Measurements from ENCODE around the gene RNF149. TPM values are rescaled to one million over a fixed set of nuclear protein-coding genes. Genes with fewer than 3 reads are reported as not detected.
A peak's percentile ranks its signal among the peaks of the same experiment; 100 is the strongest.
"Not testable (repeated sequence)": the region's sequence is repeated elsewhere in the genome, so short reads cannot be mapped to it uniquely, and the experiment has no call there.

Gene RNF149
- total RNA-seq, 4 donors from 2014 or later, result 14.7 to 27.7 (median 18.5) TPM

DNA sequence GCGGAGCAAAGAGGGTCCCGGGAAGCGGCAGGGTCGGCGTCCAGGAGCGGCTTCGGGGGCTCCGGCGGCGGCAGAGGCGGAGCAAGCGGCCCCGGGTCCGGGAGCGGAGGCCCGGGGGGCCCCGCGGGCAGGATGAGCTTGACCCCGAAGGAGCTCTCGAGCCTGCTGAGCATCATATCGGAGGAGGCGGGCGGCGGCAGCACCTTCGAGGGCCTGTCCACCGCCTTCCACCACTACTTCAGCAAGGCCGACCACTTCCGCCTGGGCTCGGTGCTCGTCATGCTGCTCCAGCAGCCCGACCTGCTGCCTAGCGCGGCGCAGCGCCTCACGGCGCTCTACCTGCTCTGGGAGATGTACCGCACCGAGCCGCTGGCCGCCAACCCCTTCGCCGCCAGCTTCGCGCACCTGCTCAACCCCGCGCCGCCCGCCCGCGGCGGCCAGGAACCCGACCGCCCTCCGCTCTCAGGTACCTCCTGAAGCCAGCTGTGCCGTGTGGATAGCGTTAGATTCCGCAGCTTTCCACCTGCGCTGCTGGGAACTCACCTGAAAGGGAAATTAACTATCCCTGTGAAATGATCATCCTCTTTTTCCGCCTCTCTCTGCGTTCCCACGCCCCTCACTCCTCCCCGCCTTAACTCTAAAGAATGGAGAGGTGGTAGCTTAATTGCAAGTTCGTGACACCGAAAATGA, 55.3 kb downstream of the RNF149 start:
- Histone ChIP-seq H3K27me3 (no peaks in the 10 kb centered on the region), H3K4me1 (peaks cover 17 to 31% of the 10 kb centered on the region in 2 donors), H3K27ac (peak overlapping the region; percentile 81 to 100 (median 94)), H3K9me3 (no peaks in the 10 kb centered on the region), H3K4me3 (peak overlapping the region; percentile 72 to 99 (median 84)), H3K36me3 (no peaks in the 10 kb centered on the region)
- DNase-seq (peak; percentile 25 to 57), ATAC-seq (peak; percentile 63 to 68)
- TF ChIP-seq POLR2A (IDR thresholded peaks at IDR 0.05), result peak in 1 of 2 donors; percentile 8
- TF ChIP-seq, protein P1, sequence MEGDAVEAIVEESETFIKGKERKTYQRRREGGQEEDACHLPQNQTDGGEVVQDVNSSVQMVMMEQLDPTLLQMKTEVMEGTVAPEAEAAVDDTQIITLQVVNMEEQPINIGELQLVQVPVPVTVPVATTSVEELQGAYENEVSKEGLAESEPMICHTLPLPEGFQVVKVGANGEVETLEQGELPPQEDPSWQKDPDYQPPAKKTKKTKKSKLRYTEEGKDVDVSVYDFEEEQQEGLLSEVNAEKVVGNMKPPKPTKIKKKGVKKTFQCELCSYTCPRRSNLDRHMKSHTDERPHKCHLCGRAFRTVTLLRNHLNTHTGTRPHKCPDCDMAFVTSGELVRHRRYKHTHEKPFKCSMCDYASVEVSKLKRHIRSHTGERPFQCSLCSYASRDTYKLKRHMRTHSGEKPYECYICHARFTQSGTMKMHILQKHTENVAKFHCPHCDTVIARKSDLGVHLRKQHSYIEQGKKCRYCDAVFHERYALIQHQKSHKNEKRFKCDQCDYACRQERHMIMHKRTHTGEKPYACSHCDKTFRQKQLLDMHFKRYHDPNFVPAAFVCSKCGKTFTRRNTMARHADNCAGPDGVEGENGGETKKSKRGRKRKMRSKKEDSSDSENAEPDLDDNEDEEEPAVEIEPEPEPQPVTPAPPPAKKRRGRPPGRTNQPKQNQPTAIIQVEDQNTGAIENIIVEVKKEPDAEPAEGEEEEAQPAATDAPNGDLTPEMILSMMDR (IDR thresholded peaks at IDR 0.05 in 4 of 5, conservative IDR thresholded peaks at IDR 0.05 in 1 of 5), result no peak
- in situ Hi-C loops (cut with MboI; ENCODE audit: low sequenced_read_pairs in 4 of 4) (loop anchor here in 1 of 4 donors (10.0 kb wide), 1 partner anchor 52 kb away; the partner anchor contains the start of gene RNF149), intact Hi-C loops (cut with DNase I; ENCODE audit: low total_unique reads) (no loop called here)

DNA sequence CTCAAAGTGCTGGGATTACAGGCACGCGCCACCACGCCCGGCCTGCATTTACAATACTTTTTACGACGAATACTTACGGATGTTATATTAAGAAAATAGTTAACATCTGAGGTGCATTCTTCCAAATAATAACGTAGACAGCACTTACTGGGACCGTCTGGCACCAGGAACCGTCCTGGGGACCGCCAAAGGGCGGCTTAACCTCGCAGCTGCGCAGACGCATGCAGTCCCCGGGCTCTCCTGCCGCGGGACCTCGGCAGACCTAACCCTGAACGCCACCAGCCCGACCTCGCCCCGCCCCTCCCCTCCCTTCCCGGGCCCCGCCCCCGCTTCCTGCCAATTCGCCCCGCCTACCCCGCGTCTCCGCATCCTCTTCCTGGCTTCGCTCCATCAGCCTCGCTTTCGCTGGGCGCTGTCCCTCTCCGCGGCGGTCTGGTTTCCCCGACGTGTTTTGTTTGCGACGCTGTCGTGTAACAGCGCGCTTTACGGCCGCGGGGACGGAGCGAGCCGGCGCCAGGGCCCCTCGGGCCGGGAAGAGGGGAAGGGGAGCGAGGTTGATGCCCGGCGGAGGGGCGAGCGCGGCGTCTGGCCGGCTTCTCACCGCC, 56.0 kb downstream of the RNF149 start, which contains the start of gene CNOT11:
Gene CNOT11 (plus strand): TSS at position 479 of the 605 bp plus-strand sequence. CDS start 79 bp downstream, at position 558.
- Histone ChIP-seq H3K27me3 (no peaks in the 10 kb centered on the region), H3K27ac (peak within 1 kb of the TSS; percentile 81 to 100 (median 94)), H3K4me3 (peak within 1 kb of the TSS; percentile 72 to 99 (median 84)), H3K9me3 (no peaks in the 10 kb centered on the region), H3K36me3 (no peaks in the 10 kb centered on the region), H3K4me1 (peaks cover 17 to 31% of the 10 kb centered on the region in 2 donors)
- TF ChIP-seq, protein P1 (IDR thresholded peaks at IDR 0.05 in 4 of 5, conservative IDR thresholded peaks at IDR 0.05 in 1 of 5), result no peak
- peak; percentile 80 to 93 for TF ChIP-seq POLR2A (IDR thresholded peaks at IDR 0.05)
- intact Hi-C loops (cut with DNase I; ENCODE audit: low total_unique reads) (loop anchor here (1.0 kb wide), 4 partner anchors 56 to 690 kb away; partner anchors contain the start of genes PDCL3, RNF149 and RPL31), in situ Hi-C loops (cut with MboI; ENCODE audit: low sequenced_read_pairs in 4 of 4) (loop anchor here in 1 of 4 donors (10.0 kb wide), 1 partner anchor 52 kb away; the partner anchor contains the start of gene RNF149)
- DNase-seq (peak; percentile 97 to 99), ATAC-seq (peak; percentile 91 to 93)

DNA sequence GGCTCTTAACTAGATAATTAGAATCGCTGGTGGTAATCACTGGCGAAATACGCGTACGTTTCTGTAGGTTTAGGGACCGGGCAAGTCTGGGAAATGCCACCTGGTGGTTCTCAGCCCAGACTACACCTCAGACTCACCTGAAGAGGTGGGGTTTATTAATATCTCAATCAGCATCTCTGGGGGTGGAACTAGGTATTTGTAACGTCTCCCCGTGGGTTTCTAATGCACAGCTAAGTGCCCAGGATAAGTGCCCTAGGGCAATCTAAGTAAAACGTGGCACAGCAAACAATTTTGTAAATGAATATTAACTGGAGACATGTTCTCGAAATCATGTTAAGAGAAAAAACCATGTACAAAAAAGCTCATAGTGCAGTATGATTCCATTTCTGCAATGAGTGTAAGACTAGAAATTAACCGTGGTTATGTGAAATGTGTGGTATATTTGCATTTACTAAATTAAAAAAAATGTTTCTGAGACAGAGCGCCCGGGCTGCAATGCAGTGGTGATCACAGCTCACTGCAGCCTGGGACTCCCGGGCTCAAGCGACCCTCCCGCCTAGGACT, 56.6 kb downstream of the RNF149 start:
- H3K36me3 ChIP-seq, result no peaks in the 10 kb centered on the region
- DNase-seq, result no peak
- peak overlapping the region; percentile 81 to 100 (median 94) for H3K27ac ChIP-seq
- in situ Hi-C loops (cut with MboI; ENCODE audit: low sequenced_read_pairs in 4 of 4) (loop anchor here in 1 of 4 donors (10.0 kb wide), 1 partner anchor 53 kb away; the partner anchor contains the start of gene RNF149), intact Hi-C loops (cut with DNase I; ENCODE audit: low total_unique reads) (loop anchor here (1.0 kb wide), 4 partner anchors 56 to 690 kb away; partner anchors contain the start of genes PDCL3, RNF149 and RPL31)
- H3K4me1 ChIP-seq, result peaks cover 17 to 31% of the 10 kb centered on the region in 2 donors
- peak overlapping the region; percentile 54 to 85 (median 80) for H3K4me3 ChIP-seq
- H3K27me3 ChIP-seq, result no peaks in the 10 kb centered on the region
- ATAC-seq, result peak in 1 of 2 donors; percentile 49
- TF ChIP-seq, protein P1 (IDR thresholded peaks at IDR 0.05 in 4 of 5, conservative IDR thresholded peaks at IDR 0.05 in 1 of 5), result no peak
- TF ChIP-seq POLR2A (IDR thresholded peaks at IDR 0.05), result no peak
- H3K9me3 ChIP-seq, result no peaks in the 10 kb centered on the region

- H3K4me3 ChIP-seq; H3K27me3 ChIP-seq; H3K27ac ChIP-seq; H3K36me3 ChIP-seq; intact Hi-C loops (cut with DNase I; ENCODE audit: low total_unique reads); ATAC-seq; DNase-seq; H3K9me3 ChIP-seq: not testable (repeated sequence)
- peaks cover 17 to 31% of the 10 kb centered on the region in 2 donors for H3K4me1 ChIP-seq
- in situ Hi-C loops (cut with MboI; ENCODE audit: low sequenced_read_pairs in 4 of 4), result loop anchor here in 1 of 4 donors (10.0 kb wide), 1 partner anchor 53 kb away; the partner anchor contains the start of gene RNF149
Observed at GRCh38 chr2:101251246-101251781, 57.2 kb downstream of the RNF149 start.
